K562 (cell line): ENCODE data around the gene IPO9.

Experiments used
- BRCA1 ChIP-seq, 2 experiments: fragments of 450-650 bp in 1 of 2; sonication (generic) in 1 of 2; formaldehyde crosslinking in 1 of 2; IDR thresholded peaks; 2 replicates each; pipeline versions ENCODE4 v1.5.0 to v1.6.1; 2017 to 2020; ENCODE audit warnings: mild to moderate bottlenecking in 1 of 2, missing genetic modification reagents in 1 of 2
- EP300 ChIP-seq: IDR thresholded peaks from 2 replicates; pipeline ENCODE4 v1.6.1; 2012; ENCODE audit warnings: low read length, improper control_type of control experiment
- FOXJ3 ChIP-seq: sonication (generic); formaldehyde crosslinking; IDR thresholded peaks from 2 replicates; pipeline ENCODE4 v1.4.0; 2020; ENCODE audit warnings: mild to moderate bottlenecking, missing genetic modification reagents
- GTF2F1 ChIP-seq: IDR thresholded peaks from 2 replicates; pipeline ENCODE4 v1.6.1; 2011; ENCODE audit warnings: low read depth, low read length, improper control_type of control experiment
- JUND ChIP-seq, 2 experiments: IDR thresholded peaks; 2 replicates in 1 of 2; 3 replicates in 1 of 2; pipeline ENCODE4 v1.6.1; 2011; ENCODE audit warnings: borderline replicate concordance in 2 of 2, low read depth in 2 of 2, low read length in 2 of 2, improper control_type of control experiment in 1 of 2, missing biosample characterization in 1 of 2, missing genetic modification characterization in 1 of 2, missing genetic modification reagents in 1 of 2
- KDM1A ChIP-seq, 2 experiments: fragments of 450-650 bp; IDR thresholded peaks; 2 replicates each; pipeline ENCODE4 v1.6.1; 2016; ENCODE audit warnings: mild to moderate bottlenecking in 2 of 2
- MCM2 ChIP-seq: fragments of 450-650 bp; IDR thresholded peaks from 2 replicates; pipeline ENCODE4 v1.6.1; 2017; ENCODE audit warnings: low read depth, mild to moderate bottlenecking
- PHF8 ChIP-seq: fragments of 200-600 bp; sonication (generic); IDR thresholded peaks from 2 replicates; pipeline ENCODE4 v1.6.1; 2012; ENCODE audit warnings: mixed run types, mild to moderate bottlenecking, inconsistent platforms, low read length, moderate library complexity, borderline replicate concordance
- POLR2AphosphoS5 ChIP-seq: IDR thresholded peaks from 2 replicates; pipeline ENCODE4 v1.6.1; 2011; ENCODE audit warnings: mild to moderate bottlenecking, low read depth, low read length, moderate library complexity; ENCODE audit not compliant: control insufficient read depth, insufficient read depth
- SIN3B ChIP-seq: fragments of 450-650 bp; IDR thresholded peaks from 2 replicates; pipeline ENCODE4 v1.6.1; 2017; ENCODE audit warnings: low read depth, mild to moderate bottlenecking, moderate library complexity
- SRSF9 ChIP-seq: fragments of 200-400 bp; formaldehyde crosslinking; IDR thresholded peaks from 2 replicates; pipeline ENCODE4 v1.6.1; 2017; ENCODE audit warnings: low read depth, low read length, borderline replicate concordance
- TAL1 ChIP-seq: fragments of 450-650 bp; IDR thresholded peaks from 2 replicates; pipeline ENCODE4 v1.6.1; 2016; ENCODE audit warnings: mild to moderate bottlenecking
- TF ChIP-seq, protein P1 (sequence below): fragments of 450-650 bp; formaldehyde crosslinking; IDR thresholded peaks from 2 replicates; pipeline ENCODE4 v1.4.0; 2020; ENCODE audit warnings: mild to moderate bottlenecking

DNA sequence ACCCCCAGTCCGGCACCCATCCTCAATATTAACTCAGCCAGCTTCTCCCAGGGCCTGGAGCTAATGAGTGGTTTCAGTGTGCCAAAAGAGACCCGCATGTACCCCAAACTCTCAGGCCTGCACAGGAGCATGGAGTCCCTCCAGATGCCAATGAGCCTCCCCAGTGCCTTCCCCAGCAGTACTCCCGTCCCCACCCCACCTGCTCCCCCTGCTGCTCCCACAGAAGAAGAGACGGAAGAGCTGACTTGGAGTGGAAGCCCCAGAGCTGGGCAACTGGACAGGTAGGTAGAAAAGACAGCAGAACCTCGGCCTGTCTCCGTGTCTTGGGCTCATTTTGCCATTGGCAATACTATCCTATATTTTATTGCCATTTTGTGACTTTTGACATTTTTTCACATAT is 45.4 kb upstream of the IPO9 start:
- TF ChIP-seq BRCA1 (IDR thresholded peaks at IDR 0.05), result no peak
- no peak for TF ChIP-seq BRCA1 (CRISPR knock-in tag; IDR thresholded peaks at IDR 0.05)
- TF ChIP-seq GTF2F1, result no peak
- TF ChIP-seq PHF8, result no peak
- no peak for TF ChIP-seq POLR2AphosphoS5
- TF ChIP-seq MCM2, result no peak
- no peak for TF ChIP-seq SIN3B
- TF ChIP-seq EP300, result no peak
- no peak for TF ChIP-seq FOXJ3 (CRISPR knock-in tag)
- TF ChIP-seq TAL1, result no peak
- TF ChIP-seq JUND (IDR thresholded peaks at IDR 0.05; ENCODE audit: borderline replicate concordance, low read depth, low read length), result no peak
- TF ChIP-seq JUND (tag; IDR thresholded peaks at IDR 0.05; ENCODE audit: borderline replicate concordance, low read depth, low read length), result no peak
- no peak for TF ChIP-seq KDM1A (IDR thresholded peaks at IDR 0.05)
- no peak for TF ChIP-seq SRSF9
- TF ChIP-seq, protein P1, sequence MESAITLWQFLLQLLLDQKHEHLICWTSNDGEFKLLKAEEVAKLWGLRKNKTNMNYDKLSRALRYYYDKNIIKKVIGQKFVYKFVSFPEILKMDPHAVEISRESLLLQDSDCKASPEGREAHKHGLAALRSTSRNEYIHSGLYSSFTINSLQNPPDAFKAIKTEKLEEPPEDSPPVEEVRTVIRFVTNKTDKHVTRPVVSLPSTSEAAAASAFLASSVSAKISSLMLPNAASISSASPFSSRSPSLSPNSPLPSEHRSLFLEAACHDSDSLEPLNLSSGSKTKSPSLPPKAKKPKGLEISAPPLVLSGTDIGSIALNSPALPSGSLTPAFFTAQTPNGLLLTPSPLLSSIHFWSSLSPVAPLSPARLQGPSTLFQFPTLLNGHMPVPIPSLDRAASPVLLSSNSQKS (CRISPR knock-in tag), result no peak
